GM06990 (cell line): ENCODE data around the gene HOXC13.

Source experiments
- DNase-seq: peaks from one replicate; pipeline ENCODE4 v3.0.0-alpha.2; 2011; ENCODE audit not compliant: insufficient read length; ENCODE audit errors: extremely low read depth
- H3K27me3 ChIP-seq: replicated peaks from 2 replicates; pipeline ENCODE4 v1.6.0; 2011; ENCODE audit warnings: low read length; ENCODE audit not compliant: control insufficient read depth, insufficient read depth
- H3K36me3 ChIP-seq: 2 replicates; pipeline ENCODE4 v1.5.1; 2011; ENCODE audit warnings: low read length; ENCODE audit not compliant: control insufficient read depth, insufficient read depth
- H3K4me3 ChIP-seq: replicated peaks from 2 replicates; pipeline ENCODE4 v1.5.1; 2011; ENCODE audit warnings: low read depth, mild to moderate bottlenecking, control low read depth, low read length
- TF ChIP-seq, protein P1 (sequence below): IDR thresholded peaks from 2 replicates; pipeline ENCODE4 v1.5.1; 2011; ENCODE audit warnings: low read length, control low read depth, mild to moderate bottlenecking, inconsistent platforms; ENCODE audit not compliant: insufficient read depth, poor library complexity, severe bottlenecking

Gene HOXC13

DNA sequence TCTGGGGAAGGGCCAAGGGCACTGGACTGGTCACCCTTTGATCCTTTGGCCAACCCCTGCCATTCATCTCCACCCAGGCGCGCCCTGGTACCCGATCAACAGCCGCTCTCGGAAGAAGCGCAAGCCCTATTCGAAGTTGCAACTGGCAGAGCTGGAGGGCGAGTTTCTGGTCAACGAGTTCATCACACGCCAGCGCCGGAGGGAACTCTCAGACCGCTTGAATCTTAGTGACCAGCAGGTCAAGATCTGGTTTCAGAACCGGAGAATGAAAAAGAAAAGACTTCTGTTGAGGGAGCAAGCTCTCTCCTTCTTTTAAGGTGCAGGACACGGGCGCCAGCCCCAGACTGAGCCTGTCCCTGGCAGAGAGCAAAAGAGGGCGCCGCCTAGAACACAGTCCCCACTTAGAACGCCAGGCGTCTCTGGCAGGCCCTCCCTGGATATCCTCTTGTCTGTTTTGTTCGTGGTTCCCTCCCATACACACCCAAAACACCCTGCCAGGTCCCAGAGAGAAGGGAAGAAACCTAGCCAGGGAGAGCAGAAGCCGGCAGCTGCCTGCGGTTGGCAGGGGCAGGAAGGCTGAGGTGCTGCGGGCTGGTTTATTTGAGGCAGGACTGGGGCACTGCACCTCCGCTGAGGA, 17.7 kb downstream of the HOXC13 start:
- TF ChIP-seq, protein P1, sequence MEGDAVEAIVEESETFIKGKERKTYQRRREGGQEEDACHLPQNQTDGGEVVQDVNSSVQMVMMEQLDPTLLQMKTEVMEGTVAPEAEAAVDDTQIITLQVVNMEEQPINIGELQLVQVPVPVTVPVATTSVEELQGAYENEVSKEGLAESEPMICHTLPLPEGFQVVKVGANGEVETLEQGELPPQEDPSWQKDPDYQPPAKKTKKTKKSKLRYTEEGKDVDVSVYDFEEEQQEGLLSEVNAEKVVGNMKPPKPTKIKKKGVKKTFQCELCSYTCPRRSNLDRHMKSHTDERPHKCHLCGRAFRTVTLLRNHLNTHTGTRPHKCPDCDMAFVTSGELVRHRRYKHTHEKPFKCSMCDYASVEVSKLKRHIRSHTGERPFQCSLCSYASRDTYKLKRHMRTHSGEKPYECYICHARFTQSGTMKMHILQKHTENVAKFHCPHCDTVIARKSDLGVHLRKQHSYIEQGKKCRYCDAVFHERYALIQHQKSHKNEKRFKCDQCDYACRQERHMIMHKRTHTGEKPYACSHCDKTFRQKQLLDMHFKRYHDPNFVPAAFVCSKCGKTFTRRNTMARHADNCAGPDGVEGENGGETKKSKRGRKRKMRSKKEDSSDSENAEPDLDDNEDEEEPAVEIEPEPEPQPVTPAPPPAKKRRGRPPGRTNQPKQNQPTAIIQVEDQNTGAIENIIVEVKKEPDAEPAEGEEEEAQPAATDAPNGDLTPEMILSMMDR, result no peak
- no peak for DNase-seq
- Histone ChIP-seq H3K36me3 (no peaks in the 10 kb centered on the region), H3K4me3 (no peak overlapping the region), H3K27me3 (peaks cover 9% of the 10 kb centered on the region)

DNA sequence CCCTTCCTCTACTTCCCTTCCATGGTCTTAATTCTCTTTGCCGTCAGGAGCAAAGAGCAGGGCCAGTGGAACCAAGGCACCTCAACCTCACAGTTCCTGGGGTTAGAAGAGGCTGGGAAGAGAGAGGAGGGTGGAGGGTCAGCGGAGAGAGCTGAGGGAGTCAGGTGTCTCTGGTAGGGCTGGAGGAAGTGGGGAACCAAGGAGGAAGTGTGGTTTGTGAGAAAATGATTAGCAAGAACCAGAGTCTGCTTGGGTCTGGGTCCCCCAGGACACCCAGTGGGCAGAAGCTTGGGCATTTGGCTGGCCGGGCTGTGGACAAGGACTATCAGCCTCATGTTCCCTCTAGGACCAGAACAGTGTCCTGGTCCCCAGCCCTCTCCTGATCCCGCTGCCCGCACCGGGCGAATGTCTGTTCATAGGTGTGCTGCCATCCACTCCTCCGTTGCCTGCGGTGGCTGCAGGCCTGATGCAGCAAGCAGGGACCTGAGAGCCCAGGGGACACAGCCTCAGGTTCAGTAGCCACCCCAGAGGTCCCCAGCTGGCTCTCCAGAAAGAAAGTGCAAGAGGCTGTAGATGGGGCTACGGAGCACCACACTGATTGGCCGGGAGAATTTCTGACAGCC, 18.4 kb downstream of the HOXC13 start:
- Histone ChIP-seq H3K4me3 (no peak overlapping the region), H3K27me3 (peaks cover 8% of the 10 kb centered on the region), H3K36me3 (no peaks in the 10 kb centered on the region)
- TF ChIP-seq, protein P1, result no peak
- DNase-seq, result no peak

DNA sequence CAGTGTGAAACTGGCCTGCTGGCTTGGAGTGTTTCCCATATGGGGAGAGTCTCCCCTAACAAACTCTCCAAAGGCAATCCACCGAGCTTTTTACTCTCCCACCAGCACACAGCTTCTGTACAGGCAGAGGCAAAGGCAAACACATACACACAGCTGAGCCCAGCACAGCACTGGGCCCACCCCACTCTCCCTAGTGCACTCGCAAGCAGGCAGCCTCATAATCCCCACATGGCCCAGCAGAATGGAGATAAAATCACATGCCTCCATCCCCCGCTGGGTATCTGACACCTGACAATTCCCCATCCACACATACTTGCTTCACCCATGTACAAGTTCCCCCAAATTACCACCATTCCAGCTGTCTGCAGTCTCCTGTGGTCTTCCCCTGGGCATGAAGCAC, 19.5 kb downstream of the HOXC13 start:
- TF ChIP-seq, protein P1, result no peak
- no peak overlapping the region for H3K4me3 ChIP-seq
- no peak for DNase-seq
- peaks cover 5% of the 10 kb centered on the region for H3K27me3 ChIP-seq
- H3K36me3 ChIP-seq, result no peaks in the 10 kb centered on the region

DNA sequence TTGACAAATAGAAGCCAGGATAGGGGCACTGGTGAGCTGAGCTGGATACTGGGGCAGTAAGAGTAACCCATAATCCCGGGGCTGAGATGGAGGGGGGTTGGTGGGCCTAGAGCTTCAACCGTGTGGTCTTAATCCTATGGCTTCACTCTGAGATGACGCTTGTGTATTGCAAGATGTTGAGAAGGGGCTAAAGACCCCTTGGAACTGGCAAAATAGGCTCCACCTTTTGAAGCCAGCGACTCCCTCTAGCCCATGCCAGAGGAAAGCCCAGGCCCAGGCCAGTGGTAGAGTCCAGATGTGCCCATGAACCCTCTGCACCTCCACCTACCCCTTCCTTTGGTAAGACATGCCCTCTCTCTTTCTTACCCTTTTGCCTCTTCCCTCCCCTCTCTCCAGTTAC, 20.7 kb downstream of the HOXC13 start:
- DNase-seq, result no peak
- Histone ChIP-seq H3K27me3 (peaks cover 4% of the 10 kb centered on the region), H3K4me3 (no peak overlapping the region), H3K36me3 (no peaks in the 10 kb centered on the region)
- TF ChIP-seq, protein P1, result no peak

DNA sequence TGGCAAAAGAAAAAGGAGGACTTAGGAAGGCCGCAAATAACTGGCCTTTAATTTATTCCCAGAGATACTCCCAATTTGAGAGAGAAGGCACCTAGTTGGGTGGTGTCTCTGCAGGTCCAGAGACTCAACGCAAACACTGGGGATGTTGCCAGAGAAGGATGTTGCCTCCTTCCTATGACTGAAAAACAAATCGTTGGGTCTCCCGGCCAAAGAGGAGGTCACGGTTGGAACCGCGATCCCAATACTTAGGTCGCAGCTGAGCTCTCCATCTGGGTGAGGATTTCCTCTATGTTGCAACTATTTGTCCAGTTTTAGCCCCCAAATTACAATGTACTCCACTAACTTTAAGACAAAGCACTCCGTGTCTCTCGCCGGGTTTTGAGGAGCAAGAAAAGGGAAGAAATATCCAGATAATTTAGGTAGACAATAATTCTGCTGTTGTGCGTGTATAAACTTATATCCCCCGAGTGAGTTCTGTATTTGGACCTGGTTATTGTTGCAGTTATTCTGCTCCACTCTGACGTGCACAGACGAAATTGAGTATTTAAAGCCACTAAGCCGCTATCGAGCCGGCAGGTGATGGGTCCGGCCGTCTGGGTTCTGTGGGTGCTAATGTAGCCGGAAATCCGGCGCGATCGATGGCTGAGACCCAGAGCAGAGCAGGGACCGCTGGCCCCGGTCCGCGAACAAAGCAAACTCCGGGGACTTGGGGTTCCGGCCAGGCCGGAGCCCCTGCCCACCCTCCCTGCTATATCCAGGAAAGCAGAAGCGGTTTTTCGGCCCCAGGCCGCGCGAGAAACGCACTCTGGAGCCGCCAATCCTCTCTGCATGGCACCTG, 21.8 kb downstream of the HOXC13 start:
- DNase-seq, result no peak
- H3K36me3 ChIP-seq, result no peaks in the 10 kb centered on the region
- TF ChIP-seq, protein P1, result no peak
- H3K4me3 ChIP-seq, result no peak overlapping the region
- peaks cover 4% of the 10 kb centered on the region for H3K27me3 ChIP-seq
